IPS-NIHi7 (cell line): ENCODE measurements around the gene KCNMB2.
A peak's percentile ranks its signal among the peaks of the same experiment; 100 is the strongest.

ENCODE experiments used
- DNase-seq: peaks from one replicate; pipeline ENCODE4 v3.0.0; 2012; ENCODE audit warnings: mixed read lengths; ENCODE audit errors: extremely low spot score

KCNMB2 gene

GRCh38 chr3:178807694-178808093 lies 271.5 kb downstream of the KCNMB2 start:
- DNase-seq, result no peak

- DNase-seq, result no peak
Measured at GRCh38 chr3:178808748-178809147, 272.5 kb downstream of the KCNMB2 start.

DNA sequence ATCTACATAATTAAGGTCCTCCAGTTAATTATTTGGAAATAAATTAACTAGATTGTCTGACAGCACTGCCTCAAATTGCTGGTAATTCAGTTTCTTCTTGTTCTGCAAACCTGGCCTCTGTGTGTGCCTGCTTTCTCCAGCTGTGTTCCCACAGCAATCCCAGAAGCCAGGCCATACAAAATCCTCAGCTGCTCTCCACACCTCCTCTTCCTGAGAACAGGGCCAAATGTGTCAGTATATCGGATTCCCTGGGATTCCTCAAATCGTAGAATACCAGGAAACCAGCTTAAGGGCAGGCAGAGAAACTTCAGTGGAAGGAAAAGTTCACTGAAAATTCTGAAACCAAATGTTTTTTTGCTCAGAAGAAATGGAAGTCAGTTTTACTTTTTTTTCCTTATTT lies 273.9 kb downstream of the KCNMB2 start:
- DNase-seq, result no peak

GRCh38 chr3:178822722-178823121 lies 286.5 kb downstream of the KCNMB2 start:
- no peak for DNase-seq

GRCh38 chr3:178823150-178823549 lies 286.9 kb downstream of the KCNMB2 start:
- DNase-seq, result peak; percentile 18

GRCh38 chr3:178823591-178824246 lies 287.5 kb downstream of the KCNMB2 start:
- DNase-seq, result no peak

DNA sequence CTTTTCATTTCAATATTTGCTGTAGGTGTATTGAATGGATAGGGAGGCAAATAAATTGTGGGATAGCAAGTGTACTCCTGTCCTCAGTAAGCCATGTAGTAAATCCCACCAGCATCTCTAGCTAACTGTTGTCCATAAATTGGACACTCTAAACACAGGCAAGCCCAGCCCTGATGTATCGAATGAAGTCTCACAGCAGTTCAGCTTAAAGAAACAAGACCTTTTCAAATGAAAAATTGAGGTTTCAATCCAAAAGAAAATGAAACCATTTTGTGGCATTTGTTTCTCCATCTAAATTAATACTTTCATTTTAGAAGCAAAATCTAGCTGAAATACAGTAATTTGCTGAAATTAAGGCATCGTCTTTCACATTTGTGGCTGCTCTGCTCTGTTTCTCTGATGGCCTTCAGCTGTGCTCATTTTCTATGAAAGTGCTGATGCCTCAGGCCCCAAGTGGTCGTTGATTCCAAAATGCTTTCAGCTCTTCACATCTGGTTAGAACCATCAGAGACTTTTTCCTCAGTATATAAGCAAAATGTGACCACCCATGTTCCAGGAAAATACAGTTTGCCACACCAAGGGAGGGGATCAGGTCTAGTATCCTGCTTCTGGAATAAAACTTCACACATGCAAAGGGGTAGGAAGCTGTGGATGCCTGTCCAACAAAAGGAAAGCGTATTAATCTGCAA lies 290.3 kb downstream of the KCNMB2 start:
- DNase-seq, result no peak

DNA sequence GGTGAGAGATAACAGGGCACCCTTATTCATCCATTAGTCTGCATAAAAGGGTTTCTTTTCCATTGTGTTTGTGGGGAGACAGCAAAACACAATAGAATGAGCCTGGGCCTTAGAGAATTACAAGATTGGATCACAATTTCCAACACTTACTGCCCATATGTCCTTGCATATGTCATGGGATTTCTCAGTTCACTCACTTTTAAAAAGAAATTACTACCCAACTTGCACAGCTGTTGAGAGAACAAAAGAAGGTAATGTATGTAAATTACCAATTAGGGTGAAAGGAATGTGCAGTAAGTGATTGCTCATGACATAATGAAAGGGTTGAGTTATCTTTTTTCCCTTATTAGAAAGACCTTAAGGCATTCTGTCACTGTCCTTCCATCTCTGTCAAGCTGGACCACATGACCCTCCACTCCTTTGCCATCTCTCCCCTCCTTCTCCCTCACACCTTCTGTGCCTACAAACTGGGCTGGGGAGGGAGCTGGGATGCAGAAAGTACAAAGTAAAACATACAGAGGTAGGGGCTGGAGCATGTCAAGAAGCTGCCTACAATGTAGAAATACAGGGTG lies 291.1 kb downstream of the KCNMB2 start:
- no peak for DNase-seq

DNA sequence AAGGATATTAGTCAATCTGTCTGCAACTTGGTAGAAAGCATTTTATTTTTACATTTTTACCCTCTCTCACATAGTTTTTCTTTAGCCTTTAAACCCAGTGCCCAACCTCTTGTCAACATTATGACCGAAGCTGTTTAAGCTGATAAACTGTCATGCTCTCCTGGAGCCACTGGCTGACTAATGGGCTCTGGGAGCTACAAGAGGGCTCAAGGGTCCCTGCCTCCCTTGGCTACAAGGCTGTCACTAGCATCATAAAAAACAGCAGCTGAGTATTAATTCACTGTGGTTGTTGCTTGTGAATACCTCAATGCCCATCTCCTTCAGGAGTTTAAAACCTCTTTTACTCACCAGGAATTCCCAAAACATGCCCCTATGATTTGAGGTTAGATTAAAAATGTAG lies 297.5 kb downstream of the KCNMB2 start:
- DNase-seq, result no peak

GRCh38 chr3:178835033-178835432 lies 298.8 kb downstream of the KCNMB2 start:
- no peak for DNase-seq

DNA sequence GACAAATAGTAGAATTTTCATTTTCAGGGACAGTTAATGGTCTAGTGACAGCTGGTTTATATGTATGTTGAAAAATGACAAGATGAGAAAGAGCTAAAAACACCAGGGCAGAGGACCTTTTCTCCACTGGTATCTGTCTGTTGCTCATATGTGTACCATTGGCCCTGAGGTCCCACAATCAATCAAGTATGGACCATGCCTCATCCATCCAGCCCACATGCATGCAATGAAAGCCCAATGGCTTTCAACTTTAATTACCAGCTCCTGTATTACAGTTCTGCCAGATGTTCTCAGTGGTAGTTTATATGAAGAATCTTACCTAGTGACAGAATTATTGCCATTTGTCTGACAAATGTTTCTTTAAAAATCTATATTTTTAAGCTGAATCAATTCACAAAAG lies 301.3 kb downstream of the KCNMB2 start:
- no peak for DNase-seq

DNA sequence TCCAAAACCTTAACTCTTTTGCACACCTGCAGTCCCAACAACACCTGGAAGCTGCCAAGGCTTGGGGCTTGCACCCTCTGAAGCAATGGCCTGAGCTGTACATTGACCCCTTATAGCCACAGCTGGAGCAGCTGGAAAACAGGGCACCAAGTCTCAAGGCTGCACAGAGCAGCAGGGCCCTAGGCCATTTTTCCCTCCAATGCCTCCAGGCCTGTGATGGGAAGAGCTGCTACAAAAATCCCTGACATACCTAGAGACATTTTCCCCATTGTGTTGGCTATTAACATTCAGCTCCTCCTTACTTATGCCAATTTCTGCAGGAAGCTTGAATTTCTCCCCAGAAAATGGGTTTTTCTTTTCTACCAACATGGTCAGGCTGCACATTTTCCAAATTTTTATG lies 304.4 kb downstream of the KCNMB2 start:
- no peak for DNase-seq

GRCh38 chr3:178841011-178841410 lies 304.8 kb downstream of the KCNMB2 start:
- DNase-seq, result no peak

DNA sequence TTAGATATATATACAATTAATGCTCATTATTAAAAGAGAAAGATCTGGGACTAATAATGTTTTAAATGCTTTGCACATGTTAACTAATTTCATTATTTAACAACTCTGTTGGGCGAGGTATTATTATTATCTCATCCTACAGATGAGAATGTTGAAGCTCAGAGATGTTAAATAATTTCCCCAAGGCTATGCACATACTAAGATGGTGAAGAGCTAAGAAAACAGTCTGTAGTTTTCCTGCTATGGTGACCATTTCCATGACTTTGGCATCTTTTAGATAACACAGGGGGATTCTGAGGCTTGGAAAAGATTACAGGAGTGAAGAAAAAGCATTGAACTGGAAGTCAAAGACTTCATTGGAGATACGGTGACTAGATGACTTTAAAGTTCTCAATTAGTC lies 308.7 kb downstream of the KCNMB2 start:
- no peak for DNase-seq

DNA sequence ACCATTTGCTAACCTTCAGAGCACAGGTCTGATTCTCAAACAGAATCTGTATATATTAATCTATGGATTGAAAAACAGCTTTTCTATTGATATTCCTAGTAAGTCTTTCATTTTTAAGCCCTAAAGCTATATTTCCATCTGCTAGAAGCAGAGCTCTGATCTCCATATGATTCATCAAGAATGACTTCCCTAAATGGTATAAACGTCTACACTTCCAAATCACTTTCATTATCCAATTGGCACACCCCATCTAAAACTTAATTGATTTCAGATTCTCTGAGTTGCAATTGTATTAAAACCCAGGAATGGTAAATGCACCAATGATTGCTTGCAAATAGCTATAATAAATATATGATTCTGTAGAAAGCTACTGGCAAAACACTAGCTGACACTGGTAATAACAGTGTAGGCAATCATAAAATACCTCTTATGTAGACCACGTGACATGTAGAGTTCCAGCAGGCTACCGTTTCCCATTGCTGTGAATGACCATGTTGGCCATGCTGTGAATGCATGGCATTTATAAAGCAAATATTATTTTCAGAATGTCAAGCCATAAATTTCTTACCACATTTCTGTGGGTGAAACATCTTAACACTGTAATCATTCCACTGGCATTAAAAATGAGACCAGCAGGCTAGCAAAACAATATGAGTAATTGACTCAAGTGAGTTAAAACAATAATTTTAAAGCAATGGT lies 309.3 kb downstream of the KCNMB2 start:
- no peak for DNase-seq

DNA sequence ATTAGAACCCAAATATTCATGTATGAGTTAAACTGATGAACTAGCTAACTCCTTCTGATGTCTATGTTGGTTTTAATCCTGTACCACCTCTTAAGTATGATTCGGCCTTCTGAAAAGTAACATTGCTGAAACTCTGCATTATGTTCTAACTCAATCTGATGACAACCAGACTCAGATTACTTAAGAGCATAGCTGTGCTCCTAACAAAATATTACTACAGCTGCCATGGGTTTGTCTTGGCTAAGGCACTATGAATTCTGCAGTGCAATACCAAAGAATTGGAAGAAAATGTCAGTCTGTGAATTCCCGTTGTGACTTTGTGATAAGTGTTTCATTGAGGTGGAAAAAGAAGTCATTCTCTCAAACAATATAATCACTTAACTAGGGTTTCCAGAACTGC lies 311.0 kb downstream of the KCNMB2 start:
- DNase-seq, result no peak

DNA sequence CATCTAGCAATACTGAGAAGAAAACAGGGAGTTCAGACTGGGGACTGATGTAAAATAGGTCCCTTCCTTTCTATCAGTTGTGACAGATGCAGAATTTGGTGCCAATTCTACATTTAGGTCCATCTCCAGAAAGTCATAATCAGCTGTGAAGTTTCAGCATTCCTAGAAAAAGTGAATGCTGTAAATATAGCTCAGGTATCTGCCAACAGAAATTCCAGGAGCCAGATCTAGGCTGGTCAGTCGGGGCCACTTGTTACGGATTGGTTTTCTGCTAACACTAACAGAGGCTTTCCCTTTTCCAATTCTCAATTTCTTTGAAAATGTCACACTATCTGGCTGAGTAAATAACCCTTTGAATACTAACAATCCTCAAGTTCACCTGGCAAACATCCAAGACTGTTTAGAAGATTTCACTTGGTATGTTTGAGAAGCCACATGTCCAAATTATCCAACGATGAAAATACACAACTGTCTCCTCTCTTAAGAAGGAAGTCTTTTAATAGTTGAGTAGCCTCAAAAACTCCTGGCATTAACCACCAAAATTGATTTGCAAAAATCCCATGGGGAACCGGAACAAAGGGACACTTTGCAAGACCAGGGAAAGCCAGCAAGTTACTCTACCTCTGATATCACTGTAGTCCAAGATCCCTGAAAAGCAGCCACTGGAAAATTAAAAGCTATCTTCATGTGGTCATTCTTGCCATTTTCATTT lies 313.1 kb downstream of the KCNMB2 start:
- no peak for DNase-seq

GRCh38 chr3:178850450-178851190 lies 314.4 kb downstream of the KCNMB2 start:
- DNase-seq, result peak; percentile 15

DNA sequence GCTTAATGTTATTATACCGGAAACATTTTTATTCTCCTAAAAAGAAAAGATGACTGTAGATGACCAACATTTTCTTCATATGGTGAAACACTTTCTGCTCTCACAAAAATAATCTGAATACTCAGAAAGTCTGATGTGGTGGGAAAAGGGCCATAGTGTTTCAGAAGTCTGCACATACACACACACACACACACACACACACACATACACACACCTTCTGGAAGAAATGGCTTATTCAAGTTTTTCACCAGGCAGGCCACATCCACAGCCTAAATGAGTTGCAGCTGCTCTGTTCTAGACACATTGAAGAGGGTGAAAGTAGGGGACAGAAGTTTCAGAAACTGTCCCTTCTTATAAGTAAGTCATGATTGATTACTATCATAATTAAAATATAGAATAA lies 315.3 kb downstream of the KCNMB2 start:
- no peak for DNase-seq

- no peak for DNase-seq
Measured at GRCh38 chr3:178856804-178857203, 320.6 kb downstream of the KCNMB2 start.

GRCh38 chr3:178859386-178859785 lies 323.1 kb downstream of the KCNMB2 start:
- DNase-seq, result no peak
